GM18858 (cell line): ENCODE results near the gene BAIAP3.

Source experiments
- ATAC-seq: cut with Tn5 transposase; IDR thresholded peaks from one replicate; pipeline ENCODE4 v1.9.1; 2021; ENCODE audit not compliant: unreplicated experiment

Gene BAIAP3

GRCh38 chr16:1362807-1363206 lies 29.4 kb downstream of the BAIAP3 start:
- no peak for ATAC-seq

- no peak for ATAC-seq
These were observed 30.1 kb downstream of the BAIAP3 start for GRCh38 chr16:1363501-1364041.

- ATAC-seq = no peak
These were observed 31.1 kb downstream of the BAIAP3 start for GRCh38 chr16:1364510-1364909.

GRCh38 chr16:1366060-1366711 lies 32.7 kb downstream of the BAIAP3 start:
- no peak for ATAC-seq

GRCh38 chr16:1366712-1367299 lies 33.4 kb downstream of the BAIAP3 start:
- ATAC-seq = no peak

DNA sequence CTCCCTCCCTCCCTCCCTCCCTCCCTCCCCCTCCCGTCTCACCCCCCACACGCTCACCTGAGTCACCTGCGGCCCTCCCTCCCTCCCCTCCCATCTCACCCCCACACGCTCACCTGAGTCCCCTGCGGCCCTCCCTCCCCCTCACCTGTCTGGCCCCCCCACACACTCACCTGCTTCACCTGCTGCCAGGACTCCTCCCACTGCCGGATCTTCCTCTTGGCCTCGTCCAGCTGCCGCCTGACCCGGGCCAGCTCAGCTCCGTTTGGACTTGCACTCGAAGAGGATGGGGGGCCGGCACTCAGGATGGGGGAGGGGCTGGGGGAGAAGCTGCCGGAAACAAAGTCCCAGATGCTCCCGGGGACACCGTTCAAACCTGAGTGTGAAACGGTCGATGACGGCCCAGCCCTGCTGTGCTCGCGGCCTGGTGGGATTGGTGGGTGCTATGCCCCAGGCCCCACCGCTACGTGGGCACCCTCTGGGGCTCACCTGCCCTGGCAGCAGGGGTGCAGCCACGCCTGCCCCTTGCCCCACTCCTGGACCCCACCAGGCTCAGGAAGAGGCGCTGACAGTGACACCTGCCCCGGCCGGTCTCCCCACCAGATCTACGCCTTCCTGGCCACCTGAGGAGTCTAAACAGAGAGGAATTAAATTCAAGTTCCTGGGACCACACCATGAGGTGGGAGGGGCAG lies 34.2 kb downstream of the BAIAP3 start:
- no peak for ATAC-seq

GRCh38 chr16:1371054-1371978 lies 37.9 kb downstream of the BAIAP3 start:
- no peak for ATAC-seq

DNA sequence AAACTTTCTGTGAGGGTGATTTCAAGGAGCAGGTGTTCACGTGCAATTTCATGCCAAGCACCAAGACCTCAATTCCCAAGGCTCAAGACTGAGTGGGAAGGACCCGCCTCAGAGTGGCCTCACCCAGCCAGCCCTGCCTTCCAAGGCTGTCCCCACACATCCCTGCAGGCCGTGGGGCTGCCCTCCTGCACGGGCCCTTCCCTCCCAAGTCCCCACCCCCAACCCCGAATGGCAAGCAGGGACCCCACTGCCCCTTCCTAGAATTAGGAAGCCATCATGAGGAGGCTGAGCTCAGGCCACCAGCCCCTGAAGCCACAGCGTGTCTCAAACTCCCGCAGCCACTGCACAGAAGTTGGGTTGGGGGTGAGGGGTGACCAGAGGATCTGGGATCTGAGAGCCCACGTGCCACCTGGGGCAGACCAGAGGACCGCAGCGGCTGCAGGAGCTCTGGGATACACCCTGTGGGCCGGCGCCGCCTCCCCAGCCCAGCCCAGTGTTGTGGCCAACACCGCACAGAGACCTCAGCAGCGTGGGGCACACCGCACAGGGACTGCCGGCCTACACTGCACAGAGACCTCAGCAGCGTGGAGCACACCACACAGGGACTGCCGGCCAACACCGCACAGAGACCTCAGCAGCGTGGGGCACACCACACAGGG lies 39.0 kb downstream of the BAIAP3 start:
- no peak for ATAC-seq

DNA sequence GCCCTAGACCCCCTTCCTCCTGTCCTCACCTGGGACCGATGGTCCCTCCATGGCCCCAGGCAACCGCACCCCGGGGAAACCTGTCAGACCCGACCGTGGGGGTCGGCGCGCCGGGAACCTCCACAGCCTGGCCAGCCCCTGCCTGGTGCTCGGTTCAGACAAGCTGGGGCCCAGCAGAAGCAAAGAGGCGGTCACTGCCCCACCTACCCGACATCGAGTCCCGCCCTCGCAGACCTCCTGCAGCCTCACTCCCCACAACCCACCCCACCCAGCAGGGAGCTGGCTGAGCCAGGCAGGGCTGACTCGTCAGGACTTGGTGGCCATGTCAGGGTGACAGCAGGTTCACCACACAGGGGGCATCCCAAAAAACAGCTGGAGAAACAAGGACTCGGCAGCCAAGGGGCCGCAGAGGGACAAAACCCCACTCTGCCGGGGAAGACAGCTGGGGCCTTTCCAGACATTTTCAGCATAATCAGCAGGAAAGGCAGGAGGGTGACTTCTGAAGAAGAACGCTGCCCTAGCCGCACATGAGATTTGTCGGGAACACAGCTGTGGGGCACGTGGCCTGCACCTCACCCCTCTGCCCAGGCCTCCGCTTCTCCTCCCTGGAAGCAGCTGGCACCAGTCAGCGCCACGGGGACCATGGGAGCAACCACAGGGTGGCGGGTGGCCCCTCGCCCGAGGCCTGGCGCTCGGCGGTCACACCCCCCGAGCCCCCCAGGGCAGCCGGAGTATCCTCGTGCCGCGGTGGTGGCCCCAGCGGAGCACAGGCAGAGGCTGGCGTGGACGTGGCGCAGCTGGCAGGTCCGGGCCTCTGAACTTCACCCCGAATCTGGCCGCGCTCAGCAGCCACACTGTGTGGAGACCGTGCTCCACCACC lies 41.2 kb downstream of the BAIAP3 start:
- ATAC-seq = no peak

DNA sequence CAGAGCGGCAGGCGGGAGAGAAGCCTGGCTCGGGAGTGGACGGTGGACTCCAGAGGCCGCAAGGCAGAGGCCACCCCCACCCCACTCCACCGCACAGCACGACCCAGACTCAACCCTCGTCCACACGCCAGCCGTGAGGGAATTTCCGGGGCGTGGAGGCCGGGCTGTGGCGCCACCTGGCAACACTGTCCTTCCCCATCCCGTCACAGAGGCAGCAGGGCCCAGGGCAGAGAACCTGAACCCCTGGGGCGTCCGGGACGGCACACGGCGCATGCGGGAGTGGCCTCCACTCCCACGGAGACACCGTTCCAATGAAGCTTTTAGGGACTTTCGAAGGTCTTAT lies 41.8 kb downstream of the BAIAP3 start:
- ATAC-seq = no peak

- ATAC-seq = no peak
These were observed 42.4 kb downstream of the BAIAP3 start for GRCh38 chr16:1375741-1376410.

DNA sequence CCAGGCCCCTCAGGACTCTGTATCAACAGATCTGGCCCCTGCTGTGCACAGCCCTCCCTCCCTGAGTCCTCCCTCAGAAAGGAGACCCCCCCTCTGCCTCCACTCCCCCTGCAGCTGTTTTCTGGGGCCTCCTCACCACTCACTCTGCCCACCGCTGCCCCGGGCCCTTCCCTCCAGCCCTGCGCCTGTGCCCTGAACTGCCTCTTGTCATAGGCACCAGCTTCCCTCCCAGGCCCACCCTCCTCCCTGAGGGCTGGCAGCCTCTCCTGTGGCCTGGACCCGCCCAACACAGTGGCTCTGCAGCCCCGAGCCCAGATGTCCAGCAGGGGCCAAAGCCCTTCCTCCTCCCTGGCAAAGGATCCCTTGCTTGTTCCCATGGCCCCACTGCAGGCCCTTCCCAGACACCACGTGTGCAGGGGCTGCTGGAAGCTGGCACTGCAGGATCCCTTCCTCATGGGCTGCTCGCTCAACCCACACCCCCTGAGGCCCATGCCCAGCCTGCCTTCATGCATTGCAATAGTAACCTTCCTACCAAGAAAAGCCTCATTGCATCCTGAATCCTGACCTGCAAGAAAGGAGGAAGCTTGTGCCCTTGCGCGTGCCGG lies 44.1 kb downstream of the BAIAP3 start:
- ATAC-seq = no peak

DNA sequence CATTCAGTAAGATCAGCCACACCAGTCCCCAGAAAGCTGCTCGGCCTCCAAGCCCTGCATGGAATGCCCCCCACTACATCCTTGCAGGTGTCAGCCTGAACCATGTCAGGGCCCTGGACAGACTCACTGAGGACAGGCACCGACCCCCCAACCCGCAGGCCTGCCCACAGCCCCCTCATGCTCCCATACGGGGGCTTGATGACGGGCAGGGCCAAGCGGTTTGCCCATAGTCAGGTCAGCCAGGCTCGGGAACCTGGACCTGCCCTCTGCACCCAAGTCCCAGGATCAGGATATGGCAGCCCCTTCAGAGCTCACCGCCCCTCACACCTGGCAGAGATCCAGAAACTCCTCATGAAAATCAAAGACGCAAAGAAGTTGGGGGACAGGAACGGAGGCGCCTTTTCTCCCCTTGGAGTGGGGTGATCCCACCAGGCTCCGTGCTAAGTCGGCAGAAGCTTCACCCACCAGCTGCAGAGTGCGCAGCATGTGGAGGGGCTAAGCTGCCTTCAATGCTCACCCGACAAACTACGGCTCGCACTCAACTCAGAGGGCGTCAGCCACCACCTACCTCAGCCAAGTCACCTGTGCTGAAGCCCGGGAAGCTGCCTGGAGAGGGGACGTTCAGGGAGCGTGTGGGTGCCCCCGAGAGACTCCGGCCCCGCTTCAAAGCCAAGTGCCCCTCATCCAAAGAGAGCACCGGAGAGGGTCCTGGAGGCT lies 44.8 kb downstream of the BAIAP3 start:
- no peak for ATAC-seq

- ATAC-seq = no peak
These were observed 45.4 kb downstream of the BAIAP3 start for GRCh38 chr16:1378804-1379303.

GRCh38 chr16:1379304-1380076 lies 46.0 kb downstream of the BAIAP3 start:
- ATAC-seq = no peak

- no peak for ATAC-seq
These were observed 46.8 kb downstream of the BAIAP3 start for GRCh38 chr16:1380195-1380594.
